GM15510 (cell line): Measurements from ENCODE around the gene MS4A4A.

Experiments used
- POLR2A ChIP-seq: IDR thresholded peaks from 3 replicates; pipeline ENCODE4 v1.6.1; 2011; ENCODE audit warnings: borderline replicate concordance; ENCODE audit not compliant: insufficient read length; ENCODE audit errors: extremely low read depth

Gene MS4A4A

DNA sequence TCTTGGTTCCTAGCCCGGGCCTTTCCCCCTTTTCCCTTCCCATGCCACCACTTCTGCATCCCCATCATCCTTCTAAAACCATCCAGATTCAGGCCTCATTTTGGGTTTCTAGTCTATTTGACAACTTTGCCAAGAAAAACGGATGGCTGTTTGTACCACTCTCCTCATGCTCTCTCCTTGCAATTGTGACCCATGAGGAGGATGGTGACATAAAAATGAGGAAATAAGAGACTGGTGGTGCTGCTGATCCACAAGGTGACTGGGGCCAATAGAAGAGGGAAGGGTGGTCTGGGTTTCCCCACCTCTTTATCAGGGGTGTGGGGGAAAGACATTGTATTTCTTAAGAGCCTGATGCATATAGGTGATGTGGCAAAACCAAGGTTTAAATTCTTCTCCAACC lies 1.0 kb downstream of the MS4A4A start:
- TF ChIP-seq POLR2A: no peak

DNA sequence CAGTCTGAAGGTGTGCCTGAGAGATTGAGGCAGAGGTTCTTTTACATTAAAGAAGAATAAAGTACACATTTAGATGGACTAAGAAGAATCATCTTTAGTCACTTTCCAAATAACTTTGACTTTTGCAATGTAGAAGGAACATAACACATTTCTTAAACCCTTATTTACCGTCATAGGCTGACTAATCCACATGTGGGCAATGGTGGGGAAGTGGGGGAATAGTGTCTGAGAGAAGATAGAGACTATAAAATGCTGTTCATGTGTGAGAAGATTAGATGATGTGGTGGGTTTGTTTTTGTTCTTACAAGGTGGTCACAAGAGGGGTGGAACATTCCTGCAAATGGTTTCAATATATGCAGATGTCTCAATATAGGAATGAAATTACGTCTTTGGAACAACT lies 1.8 kb downstream of the MS4A4A start:
- no peak for TF ChIP-seq POLR2A

DNA sequence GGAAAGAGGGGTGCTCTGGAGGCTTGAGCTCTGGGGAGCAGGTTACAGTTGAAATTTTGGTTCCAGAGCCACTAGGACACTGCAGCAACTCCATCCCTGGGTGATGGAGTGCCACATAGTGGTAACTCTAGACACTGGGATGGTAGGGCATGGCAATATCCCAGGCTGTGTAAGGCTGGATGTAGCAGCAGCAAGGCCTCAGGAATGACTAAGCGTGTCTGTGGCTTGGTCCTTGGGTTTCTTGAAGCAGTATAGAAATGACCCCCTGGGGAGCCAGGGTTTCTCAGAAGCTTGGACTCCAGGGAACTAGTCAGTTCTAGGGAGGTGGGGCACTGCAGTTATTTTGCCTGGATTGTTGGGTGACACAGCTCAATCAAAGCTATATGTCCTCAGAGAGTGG lies 8.1 kb downstream of the MS4A4A start:
- no peak for TF ChIP-seq POLR2A

DNA sequence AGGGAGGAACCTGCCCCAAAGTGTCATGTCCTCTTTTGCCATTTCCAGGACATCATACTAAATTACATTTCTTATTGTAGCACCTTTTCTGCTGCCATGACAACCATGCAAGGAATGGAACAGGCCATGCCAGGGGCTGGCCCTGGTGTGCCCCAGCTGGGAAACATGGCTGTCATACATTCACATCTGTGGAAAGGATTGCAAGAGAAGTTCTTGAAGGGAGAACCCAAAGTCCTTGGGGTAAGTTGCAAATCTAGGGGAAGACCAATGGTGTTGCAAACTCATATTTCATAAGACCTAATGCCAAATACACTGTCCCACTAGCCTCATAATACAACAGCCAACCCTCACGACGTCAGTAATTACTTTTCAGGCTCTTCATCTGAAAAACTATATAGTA lies 11.7 kb downstream of the MS4A4A start:
- TF ChIP-seq POLR2A: no peak

DNA sequence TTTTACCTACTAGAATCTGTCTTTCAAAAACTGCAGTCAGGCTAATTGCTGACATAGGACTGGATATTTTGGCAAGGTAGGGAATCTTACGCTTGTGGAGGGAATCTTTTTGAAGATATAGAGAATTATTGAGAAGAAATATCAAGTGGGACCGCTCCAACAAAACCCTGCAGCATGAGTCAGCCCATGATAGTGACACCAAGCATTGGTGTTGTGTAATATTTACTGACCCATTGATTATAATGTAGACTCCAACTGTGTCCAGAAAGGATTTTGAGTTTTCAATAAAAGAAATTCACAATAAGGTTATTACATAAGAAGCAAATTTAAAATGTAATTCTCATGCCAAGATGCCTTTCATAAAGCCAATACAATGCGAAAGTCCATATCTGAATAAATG lies 20.7 kb downstream of the MS4A4A start:
- TF ChIP-seq POLR2A: no peak

DNA sequence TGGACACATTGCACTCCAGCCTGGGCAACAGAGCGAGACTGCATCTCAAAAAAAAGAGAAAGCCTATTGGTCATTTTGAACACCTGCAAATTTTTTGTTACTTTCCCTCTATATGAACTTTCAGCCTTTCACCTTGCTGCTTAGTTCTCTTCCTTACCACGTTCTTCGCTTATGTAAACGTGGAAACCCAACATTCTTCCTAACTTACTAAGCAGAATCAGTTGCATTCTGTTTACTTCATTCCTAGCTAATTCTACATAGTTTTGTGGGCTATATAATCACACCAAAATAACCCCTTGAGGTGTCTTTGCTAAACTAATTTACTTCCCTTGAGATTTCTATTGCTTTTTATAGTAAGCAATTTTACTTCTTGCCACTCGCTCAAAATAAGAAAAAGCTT lies 23.2 kb downstream of the MS4A4A start:
- no peak for TF ChIP-seq POLR2A

DNA sequence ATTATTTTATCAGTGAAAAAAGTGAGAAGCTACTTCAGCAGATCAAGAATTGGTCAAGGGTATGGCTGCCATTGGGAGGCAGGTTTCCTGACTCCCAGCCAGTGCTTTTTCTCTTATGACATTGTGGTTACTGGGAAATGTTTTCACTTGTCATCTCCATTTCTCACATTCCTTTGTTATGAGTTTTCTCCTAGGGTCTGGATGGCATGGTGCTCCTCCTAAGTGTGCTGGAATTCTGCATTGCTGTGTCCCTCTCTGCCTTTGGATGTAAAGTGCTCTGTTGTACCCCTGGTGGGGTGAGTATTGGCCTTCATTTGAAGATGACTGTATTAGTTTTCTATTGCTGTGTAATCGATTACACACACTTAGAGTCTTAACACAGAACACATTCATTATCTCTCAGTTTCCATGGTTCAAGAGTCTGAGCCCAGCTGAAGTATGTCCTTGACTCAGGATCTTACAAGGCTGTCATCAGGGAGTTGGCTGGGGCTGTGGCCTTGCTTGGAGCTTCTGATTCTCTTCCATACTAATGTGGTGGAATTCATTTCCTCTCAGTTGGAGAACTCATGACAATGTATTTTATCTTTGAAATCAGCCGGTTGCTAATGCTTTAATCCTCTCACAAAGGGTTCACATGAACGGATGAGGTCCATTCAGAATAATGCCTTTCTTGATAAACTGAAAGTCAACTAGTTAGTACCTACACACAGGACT lies 25.6 kb downstream of the MS4A4A start:
- no peak for TF ChIP-seq POLR2A

DNA sequence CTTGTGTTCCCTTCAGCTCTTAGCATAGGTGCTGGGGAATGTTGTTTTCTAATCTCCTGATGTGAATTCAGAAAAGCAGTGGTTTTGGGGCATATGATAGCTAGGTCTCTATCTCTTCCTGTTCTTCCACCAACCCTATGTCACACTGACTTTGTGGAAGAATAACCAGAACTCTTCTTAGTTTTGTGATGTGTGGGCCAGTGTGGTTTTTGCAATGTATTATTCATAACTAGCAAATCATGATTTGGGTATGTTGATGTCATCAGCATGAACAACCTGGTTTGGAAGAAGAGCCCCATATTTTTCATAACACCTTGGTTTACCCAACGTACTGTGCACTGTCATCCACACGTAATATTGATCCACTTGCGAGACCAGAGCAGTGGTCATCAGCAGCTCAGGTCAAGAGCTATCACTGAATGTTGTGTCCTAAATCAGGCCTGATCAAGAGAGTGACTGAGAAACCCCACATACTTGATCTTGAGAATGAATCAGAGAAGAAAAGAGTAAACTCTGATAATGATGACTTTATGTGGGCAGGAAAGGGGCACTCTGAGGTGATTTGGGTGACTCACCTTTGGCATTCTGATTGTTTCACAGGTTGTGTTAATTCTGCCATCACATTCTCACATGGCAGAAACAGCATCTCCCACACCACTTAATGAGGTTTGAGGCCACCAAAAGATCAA lies 27.2 kb downstream of the MS4A4A start:
- no peak for TF ChIP-seq POLR2A

DNA sequence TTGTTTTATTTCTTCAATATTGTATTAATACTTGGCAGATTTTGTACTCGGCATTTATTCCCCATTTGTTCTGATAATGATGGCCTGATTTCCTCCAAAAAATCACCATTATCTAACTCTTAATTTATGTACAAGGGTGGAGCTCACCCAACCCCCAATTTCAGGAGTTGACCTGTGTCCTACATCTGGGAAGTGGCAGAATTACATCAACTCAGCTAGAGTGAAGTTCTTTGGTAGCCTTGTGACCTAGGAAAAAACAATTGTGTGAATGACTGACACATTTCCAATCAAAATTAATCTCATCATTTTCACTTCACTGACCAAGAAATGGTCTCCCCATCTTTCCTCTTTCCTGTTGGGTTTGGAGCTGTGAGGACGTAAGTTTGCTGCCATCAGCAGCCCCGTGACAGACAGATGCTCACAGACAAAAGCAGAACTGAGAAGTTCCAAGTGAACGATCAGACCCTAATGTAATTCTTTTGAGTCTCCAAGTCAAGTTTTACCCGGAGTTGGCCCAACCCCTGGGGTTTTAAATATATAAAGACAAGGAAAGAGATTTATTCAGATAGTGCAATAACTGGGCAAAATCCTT lies 30.0 kb downstream of the MS4A4A start:
- no peak for TF ChIP-seq POLR2A

DNA sequence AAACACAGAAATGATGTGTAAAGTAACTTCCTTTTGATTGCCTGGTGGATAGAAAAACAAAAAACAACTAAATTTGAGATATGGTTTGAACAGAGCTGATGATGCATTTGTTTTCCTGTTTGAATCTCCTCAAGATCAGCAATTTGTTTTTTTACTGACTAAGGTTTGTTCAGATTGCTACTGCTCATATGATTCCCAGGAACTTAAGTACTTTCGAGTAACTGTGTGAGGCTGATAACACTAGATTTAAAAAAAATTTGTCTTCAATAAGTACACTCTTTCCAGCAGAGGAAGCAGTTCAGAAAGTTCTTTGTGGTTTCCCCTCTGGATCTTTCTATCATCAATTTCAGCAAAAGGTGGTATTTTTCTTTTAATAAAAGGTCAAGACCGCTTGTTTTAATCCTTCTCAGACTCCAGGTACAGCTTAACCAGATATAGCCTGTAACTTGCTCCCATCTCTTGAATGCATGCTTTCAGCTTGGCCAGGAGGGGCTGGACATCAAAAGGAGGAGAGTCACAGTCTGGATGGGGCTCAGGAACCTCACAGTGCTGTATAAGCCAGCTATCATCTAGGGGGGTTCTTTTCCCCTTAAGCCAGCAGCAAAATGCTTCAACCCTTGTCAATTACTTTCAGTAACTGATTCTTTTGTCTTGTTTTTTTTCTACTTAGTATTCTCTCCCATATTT lies 34.3 kb downstream of the MS4A4A start:
- no peak for TF ChIP-seq POLR2A

DNA sequence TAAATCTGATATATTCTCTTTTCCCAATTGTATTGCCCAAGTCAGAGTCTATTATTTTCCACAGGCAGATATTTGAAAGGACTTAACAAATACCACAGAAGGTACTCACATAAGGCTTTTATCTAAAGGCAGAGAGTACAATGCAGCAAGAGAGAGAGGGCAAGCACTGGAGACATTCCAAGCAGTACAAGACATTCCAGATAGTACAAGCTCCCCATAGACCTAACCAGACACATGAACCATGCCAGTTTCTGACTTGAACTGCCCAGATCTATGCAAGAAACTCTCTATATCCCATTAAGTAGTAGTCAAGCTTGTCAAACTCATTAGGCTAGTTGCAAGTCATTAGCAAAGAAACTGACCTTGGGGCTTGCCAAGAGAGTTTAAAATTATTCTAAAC lies 35.4 kb downstream of the MS4A4A start:
- TF ChIP-seq POLR2A: no peak

DNA sequence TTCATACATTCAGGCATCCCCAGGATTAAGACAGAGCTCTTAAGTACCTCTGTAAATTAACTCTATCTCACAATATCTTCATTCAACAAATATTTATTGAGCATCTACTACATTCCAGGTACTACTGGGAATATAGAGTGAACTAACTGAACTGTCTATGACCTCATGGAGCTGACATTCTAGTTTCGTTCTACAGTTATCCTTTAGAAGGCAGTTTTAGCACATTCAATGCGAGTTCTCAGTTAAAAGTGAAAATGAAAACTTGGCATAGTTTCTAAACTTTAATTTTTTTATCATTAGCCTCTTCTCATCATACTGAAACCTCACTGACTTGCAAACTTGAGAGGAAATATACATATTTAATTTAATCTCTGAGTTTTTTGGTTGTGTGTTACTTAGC lies 35.9 kb downstream of the MS4A4A start:
- TF ChIP-seq POLR2A: no peak

DNA sequence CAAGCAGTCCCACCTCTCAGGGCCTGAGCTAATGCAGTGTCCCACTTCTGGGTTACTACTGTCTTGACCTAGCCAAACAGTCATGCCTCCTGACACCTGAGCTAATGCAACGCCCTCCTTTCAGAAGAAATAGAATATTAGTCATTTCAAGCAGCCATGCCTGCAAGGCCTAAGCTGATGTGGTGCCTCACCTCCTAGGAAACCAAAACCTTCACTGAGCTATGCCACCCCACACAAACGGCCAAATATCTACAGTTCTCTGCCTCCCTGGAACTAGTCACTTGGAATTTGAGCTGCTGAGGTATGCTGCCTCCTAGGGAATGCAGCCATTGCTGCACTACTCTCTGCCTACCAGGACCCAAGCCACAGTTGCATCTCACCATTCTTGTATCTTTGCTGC lies 38.3 kb downstream of the MS4A4A start:
- TF ChIP-seq POLR2A: no peak

DNA sequence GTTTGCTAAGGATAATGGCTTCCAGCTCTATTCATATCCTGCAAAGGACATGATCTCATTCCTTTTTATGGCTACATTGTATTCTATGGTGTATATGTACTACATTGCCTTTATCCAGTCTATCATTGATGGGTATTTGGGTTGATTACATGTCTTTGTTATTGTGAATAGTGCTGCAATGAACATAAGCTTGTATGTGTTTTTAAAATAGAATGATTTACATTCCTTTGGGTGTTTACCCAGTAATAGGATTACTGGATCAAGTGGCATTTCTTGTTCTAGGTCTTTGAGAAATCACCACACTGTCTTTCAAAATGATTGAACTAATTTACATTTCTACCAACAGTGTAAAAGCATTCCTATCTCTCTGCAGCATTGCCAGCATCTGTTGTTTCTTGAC lies 40.6 kb downstream of the MS4A4A start:
- no peak for TF ChIP-seq POLR2A

DNA sequence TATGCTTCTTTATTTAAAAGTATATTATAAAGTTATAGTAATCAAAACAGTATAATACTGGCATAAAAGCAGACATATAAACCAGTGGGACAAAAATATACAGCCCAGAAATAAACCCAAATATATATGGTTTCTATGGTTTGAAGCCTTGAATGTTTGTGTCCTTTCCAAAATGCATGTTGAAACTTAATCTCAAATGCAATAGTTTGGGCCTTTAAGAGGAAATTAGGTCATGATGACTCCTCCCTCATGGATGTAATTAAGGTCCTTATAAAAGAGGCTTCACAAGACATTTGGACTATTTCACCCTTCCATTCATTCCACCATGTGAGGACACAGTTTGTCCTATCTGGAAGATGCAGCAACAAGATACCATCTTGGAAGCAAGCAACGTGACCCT lies 46.5 kb downstream of the MS4A4A start, which contains the start of gene MS4A6E:
Gene MS4A6E (plus strand): TSS at position 301 of the 400 bp plus-strand sequence. CDS start 7,641 bp downstream, outside the sequence.
- no peak for TF ChIP-seq POLR2A
